Measurements from ENCODE around the gene PRG2.

PRG2 gene, protein sequence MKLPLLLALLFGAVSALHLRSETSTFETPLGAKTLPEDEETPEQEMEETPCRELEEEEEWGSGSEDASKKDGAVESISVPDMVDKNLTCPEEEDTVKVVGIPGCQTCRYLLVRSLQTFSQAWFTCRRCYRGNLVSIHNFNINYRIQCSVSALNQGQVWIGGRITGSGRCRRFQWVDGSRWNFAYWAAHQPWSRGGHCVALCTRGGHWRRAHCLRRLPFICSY

GRCh38 chr11:57390535-57390934, at the start of gene PRG2:
PRG2 (minus strand) TSS chr11:57390650; CDS start chr11:57389944, 706 bp downstream.
- Mint-ChIP-seq H3K27me3 (no peaks in the 10 kb centered on the region), H3K9me3 (no peaks in the 10 kb centered on the region), H3K4me1 (no peaks in the 10 kb centered on the region), H3K27ac (no peak within 1 kb of the TSS), H3K4me3 (no peak within 1 kb of the TSS), H3K36me3 (no peaks in the 10 kb centered on the region)

- H3K4me3 Mint-ChIP-seq = no peak overlapping the region
- no peaks in the 10 kb centered on the region for H3K36me3 Mint-ChIP-seq
- H3K27me3 Mint-ChIP-seq = no peaks in the 10 kb centered on the region
- no peak overlapping the region for H3K27ac Mint-ChIP-seq
- no peaks in the 10 kb centered on the region for H3K4me1 Mint-ChIP-seq
- H3K9me3 Mint-ChIP-seq = no peaks in the 10 kb centered on the region
Measured at GRCh38 chr11:57439786-57440185, 49.3 kb upstream of the PRG2 start.

DNA sequence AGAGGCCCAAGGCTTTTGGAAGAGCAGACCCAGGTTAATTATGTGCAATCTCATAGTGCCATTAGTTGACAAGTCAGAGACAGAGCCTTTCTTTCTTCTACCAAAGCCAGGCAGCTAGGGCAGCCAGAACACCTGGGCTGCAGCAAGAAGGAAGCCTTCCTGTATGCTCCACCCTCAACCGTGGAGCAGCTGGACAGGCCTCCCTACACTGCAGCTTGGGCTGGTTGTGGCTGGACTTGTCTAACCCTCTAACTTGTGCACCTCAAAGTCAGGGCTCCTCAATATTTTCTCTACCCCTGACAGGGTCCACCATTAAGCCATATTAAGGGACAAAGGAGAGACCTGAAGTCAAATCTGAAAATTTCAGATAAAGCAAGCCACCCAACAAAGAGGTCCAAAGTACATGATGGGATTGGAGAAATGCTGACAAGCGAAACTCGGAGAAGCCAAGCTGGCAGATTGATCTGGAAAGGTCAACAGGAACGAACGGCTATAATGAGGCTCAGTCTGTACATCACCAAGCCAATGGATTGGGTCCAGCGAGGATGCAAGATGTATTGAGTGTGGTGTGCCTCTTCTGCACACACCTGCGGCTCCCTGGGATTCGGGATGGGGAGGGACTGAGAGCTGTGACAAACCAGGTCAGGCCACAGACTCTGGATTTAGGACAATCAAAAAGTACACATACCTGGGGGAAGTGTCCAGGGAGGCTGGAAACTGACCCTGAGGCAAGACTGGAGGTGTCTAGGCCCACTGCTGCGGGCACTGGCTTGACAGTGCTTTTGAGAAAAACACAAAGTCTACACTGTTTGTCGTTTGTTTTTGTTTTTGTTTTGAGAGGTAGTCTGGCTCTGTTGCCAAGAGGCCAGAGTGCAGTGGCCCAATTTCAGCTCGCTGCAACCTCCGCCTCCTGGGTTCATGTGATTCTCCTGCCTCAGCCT, 48.2 kb upstream of the PRG2 start:
- no peak overlapping the region for H3K27ac Mint-ChIP-seq
- no peaks in the 10 kb centered on the region for H3K36me3 Mint-ChIP-seq
- H3K27me3 Mint-ChIP-seq = no peaks in the 10 kb centered on the region
- no peaks in the 10 kb centered on the region for H3K9me3 Mint-ChIP-seq
- no peaks in the 10 kb centered on the region for H3K4me1 Mint-ChIP-seq
- no peak overlapping the region for H3K4me3 Mint-ChIP-seq

DNA sequence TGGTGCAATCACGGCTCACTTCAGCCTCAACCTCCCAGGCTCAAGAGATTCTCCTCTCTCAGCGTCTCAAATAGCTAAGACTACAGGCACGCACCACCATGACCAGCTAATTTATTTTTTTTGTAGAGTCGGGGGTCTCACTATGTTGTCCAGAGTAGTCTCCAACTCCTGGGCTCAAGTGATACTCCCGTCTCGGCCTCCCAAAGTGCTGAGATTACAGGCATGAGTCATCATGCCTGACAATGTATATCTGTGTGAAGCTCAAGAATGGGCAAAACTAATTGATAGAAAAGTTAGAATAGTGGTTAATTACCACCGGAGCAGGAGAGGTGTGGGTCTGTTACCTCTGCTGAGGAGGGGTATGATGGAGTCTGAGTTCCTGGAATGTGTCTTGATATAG, 45.6 kb upstream of the PRG2 start:
- Mint-ChIP-seq H3K4me3 (no peak overlapping the region), H3K36me3 (no peaks in the 10 kb centered on the region), H3K27me3 (no peaks in the 10 kb centered on the region), H3K4me1 (no peaks in the 10 kb centered on the region), H3K9me3 (no peaks in the 10 kb centered on the region), H3K27ac (no peak overlapping the region)

GRCh38 chr11:57434640-57435546, 44.4 kb upstream of the PRG2 start:
- Mint-ChIP-seq H3K27ac (no peak overlapping the region), H3K4me1 (no peaks in the 10 kb centered on the region), H3K27me3 (no peaks in the 10 kb centered on the region), H3K4me3 (no peak overlapping the region), H3K9me3 (no peaks in the 10 kb centered on the region), H3K36me3 (no peaks in the 10 kb centered on the region)

DNA sequence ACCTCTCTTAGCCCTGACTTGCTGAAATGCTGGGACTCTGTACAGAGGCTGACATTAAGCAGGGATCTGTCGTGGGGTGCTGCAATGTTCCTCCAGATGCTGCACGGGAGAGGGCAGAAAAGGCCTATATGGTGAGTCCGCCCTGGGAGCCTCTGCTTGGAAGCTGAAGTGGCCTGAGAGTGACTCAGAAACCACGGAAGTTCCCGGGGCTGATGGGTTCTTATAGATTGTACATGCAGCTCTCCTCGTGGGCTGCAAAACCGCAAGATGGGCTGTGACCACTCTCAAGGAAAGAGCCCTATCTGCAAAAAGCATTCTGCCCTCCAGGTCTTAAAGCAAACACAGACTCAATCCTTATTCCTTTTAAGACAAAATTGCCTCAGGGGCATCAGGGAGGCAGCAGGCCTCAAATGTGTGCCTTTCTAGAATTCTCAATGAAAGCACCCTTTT, 42.3 kb upstream of the PRG2 start:
- Mint-ChIP-seq H3K27me3 (no peaks in the 10 kb centered on the region), H3K9me3 (no peaks in the 10 kb centered on the region), H3K27ac (no peak overlapping the region), H3K4me3 (no peak overlapping the region), H3K4me1 (peaks cover 2% of the 10 kb centered on the region), H3K36me3 (no peaks in the 10 kb centered on the region)

- Mint-ChIP-seq H3K27me3 (no peaks in the 10 kb centered on the region), H3K36me3 (no peaks in the 10 kb centered on the region), H3K4me3 (no peak overlapping the region), H3K27ac (no peak overlapping the region), H3K4me1 (peaks cover 8% of the 10 kb centered on the region), H3K9me3 (no peaks in the 10 kb centered on the region)
Measured at GRCh38 chr11:57432149-57432561, 41.7 kb upstream of the PRG2 start.

DNA sequence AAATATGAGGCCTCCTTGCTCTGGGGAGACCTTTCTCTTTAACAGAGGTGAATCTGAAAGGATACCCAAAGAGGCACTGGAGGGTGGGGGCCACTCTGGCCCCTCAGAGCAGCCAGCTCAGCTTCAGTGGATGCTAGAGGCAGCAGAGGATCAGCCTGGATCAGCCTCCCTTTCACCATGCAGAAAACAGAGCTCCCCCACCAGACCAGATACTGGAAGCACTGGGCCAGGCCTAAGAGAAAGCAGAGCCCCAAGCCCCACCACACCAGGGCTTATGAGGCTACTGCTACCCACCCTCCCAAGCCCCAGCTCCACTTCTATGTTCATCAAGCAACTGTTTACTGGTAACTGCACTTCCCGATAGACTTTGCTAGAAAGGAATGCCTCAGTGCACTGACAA, 40.5 kb upstream of the PRG2 start:
- peaks cover 3% of the 10 kb centered on the region for H3K36me3 Mint-ChIP-seq
- H3K4me1 Mint-ChIP-seq = peaks cover 13% of the 10 kb centered on the region
- no peak overlapping the region for H3K27ac Mint-ChIP-seq
- no peaks in the 10 kb centered on the region for H3K9me3 Mint-ChIP-seq
- H3K27me3 Mint-ChIP-seq = no peaks in the 10 kb centered on the region
- H3K4me3 Mint-ChIP-seq = no peak overlapping the region

DNA sequence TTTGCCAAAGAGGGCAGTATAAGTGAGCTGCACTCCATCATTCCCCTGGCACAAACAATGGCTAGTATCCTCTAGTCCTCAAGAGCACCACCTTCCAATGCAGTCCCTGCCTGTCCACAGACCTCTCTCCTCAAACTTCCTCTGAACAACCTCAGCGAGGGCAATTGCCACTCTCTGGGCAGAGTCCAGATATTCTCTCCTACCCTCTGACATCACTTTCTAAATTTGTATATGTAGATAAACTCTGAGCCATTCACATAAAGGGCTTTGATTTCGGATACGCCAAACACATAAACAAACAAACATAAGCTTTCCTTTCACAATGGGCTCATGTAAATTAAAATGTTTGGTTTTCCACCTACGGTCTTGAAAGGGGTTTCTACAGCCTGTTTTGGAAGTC, 39.5 kb upstream of the PRG2 start:
- Mint-ChIP-seq H3K4me3 (no peak overlapping the region), H3K36me3 (peaks cover 11% of the 10 kb centered on the region), H3K9me3 (no peaks in the 10 kb centered on the region), H3K27ac (no peak overlapping the region), H3K27me3 (no peaks in the 10 kb centered on the region), H3K4me1 (peaks cover 16% of the 10 kb centered on the region)

DNA sequence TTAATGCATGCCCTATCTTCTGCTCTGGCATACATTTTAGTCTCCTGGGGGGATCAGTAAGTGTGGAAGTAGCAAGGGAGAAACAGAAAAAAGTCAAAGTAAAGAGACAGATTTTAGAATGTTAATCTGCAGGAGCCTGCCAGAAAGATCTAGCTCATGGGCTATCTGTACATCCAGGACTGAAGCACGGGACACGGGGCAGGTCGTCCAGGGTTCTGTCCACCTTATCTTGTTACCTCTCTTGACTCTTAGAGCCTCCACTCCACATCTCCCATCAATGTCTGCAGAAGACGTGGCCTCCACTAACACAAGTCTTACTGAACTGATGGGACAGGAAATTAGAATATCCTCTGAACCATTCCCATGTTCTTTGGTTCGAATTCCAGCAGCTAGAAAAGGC, 38.2 kb upstream of the PRG2 start:
- Mint-ChIP-seq H3K4me1 (peaks cover 24% of the 10 kb centered on the region), H3K4me3 (no peak overlapping the region), H3K27me3 (no peaks in the 10 kb centered on the region), H3K36me3 (peaks cover 19% of the 10 kb centered on the region), H3K27ac (no peak overlapping the region), H3K9me3 (no peaks in the 10 kb centered on the region)

DNA sequence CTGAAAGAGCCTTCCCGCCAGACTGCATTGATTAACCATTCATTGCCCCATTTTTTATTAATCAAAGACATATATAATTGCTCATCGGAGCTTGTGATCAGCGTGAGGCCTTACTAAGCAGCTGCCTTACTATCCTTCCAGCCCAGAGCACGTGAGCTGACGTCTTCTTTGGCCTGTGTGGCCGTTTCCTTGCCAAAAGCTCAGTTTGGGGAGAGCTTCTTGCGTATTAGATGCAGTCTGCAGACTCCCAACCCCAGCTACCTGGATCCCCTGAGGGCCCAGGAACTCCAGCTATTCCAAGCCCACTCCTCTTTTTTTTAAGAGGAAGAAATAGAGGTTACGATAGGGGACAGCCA, 37.3 kb upstream of the PRG2 start:
- peak overlapping the region; percentile 92 for H3K27ac Mint-ChIP-seq
- peak overlapping the region; percentile 98 for H3K4me3 Mint-ChIP-seq
- peaks cover 32% of the 10 kb centered on the region for H3K4me1 Mint-ChIP-seq
- H3K36me3 Mint-ChIP-seq = peaks cover 25% of the 10 kb centered on the region
- H3K9me3 Mint-ChIP-seq = no peaks in the 10 kb centered on the region
- no peaks in the 10 kb centered on the region for H3K27me3 Mint-ChIP-seq

DNA sequence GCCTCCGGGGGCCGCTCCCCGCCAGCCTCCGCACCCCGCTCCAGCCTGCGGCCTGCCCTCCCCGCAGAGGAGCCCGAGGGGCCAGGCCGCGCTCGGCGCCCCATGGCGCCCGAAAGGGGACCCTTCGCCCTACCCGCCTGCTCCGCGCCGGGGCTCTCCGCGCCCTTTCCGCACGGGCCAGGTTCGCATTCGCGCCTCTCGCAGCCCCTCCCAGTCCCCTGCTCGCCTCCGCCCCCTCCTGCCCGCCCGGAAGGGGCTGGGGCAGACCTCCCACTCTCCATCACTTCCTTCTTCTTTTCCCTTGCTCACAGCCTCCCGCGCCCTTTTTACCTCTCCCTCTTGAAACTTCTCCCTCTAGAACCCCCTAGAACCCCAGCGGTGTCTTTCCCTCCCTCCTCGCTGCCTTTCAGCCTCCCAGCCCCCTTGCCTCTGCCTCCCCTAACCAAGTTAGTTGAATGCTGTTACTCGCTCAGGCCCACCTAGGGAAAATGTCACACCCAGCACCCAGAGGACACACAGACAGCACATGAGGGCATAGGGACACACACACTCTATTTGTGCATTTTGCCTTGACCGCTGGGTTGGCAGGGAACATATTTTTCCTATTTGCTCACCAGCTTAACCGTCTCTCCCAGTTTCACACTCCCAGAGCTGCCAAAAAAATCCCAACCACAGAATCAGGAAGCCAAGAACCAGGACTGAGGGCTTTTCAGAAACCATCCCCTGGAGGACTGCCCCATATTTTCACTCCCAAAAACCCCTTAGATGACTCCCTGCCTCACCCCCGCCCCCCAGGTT, 36.7 kb upstream of the PRG2 start, which contains the start of gene SLC43A3:
Gene SLC43A3 (minus strand): TSS at position 193 of the 798 bp plus-strand sequence. CDS start 949 bp downstream, outside the sequence.
- Mint-ChIP-seq H3K36me3 (peaks cover 31% of the 10 kb centered on the region), H3K9me3 (no peaks in the 10 kb centered on the region), H3K4me3 (peak within 1 kb of the TSS; percentile 98), H3K4me1 (peaks cover 37% of the 10 kb centered on the region), H3K27ac (peak within 1 kb of the TSS; percentile 97), H3K27me3 (no peaks in the 10 kb centered on the region)

- peaks cover 44% of the 10 kb centered on the region for H3K4me1 Mint-ChIP-seq
Measured at GRCh38 chr11:57426439-57426928, 36.0 kb upstream of the PRG2 start.

DNA sequence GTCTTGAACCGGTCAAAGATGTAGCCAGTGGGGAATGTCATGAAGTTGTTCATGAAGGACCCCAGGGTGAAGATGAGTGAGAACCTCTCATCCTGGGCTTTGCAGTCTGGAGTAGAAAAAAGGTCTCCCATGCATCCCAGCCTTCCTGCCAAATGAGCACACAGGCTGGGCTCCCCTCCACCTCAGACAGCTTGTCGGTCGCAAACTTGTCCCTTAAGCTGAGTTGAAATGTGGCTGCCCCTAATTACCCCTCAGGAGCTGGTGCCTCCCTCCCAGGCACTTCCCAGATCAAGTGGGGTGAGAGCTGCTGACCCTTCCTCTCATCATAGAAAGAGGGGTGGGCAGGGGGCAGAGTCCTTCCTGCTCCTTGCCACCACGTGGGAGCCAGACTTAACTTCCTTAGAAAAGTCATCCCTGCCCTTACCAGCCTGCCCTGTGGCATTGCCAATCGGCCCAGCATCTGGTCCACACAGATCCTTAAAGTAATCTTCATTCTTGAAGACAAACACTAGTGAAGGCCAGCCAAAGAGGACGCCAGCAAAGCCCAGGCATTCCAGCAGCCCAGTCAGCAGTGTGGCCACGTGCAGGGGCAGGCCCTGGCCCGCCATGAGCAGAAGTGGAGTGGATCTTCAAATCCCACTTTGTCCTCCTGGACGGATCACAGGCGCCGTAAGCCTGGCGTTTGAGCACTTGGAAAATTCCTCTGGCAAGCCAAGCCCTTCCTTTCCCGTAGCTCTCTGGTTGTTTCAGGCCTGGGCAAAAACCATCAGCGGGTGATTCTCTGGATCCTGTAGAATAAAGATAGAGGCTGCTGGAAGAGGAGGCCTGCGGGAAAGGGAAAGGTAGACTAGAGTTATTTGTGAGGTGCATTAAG, 35.4 kb upstream of the PRG2 start:
- Mint-ChIP-seq H3K36me3 (peaks cover 38% of the 10 kb centered on the region), H3K27me3 (no peaks in the 10 kb centered on the region), H3K9me3 (no peaks in the 10 kb centered on the region), H3K4me3 (peak overlapping the region; percentile 98), H3K4me1 (peaks cover 44% of the 10 kb centered on the region), H3K27ac (peak overlapping the region; percentile 97)

More at GRCh38 chr11:57426439-57426928, 36.0 kb upstream of the PRG2 start:
- Mint-ChIP-seq H3K4me3 (peak overlapping the region; percentile 98), H3K27me3 (no peaks in the 10 kb centered on the region), H3K9me3 (no peaks in the 10 kb centered on the region), H3K36me3 (peaks cover 36% of the 10 kb centered on the region), H3K27ac (peak overlapping the region; percentile 97)

All from activated naive CD4-positive, alpha-beta T cell treated with anti-CD3 and anti-CD28 coated beads, Interleukin-2, amount 50 U/mL, for 24 hours (primary cell).